CD4-positive, alpha-beta T cell (primary cell): Measurements from ENCODE around the gene SDF4. TPM values are rescaled to one million over a fixed set of nuclear protein-coding genes. Genes with fewer than 3 reads are reported as not detected.

Experiments used
- ATAC-seq: fragments of 200-7000 bp; cut with Tn5 transposase; one replicate; pipeline ENCODE4 v1.10.0; 2022; ENCODE audit warnings: mild to moderate bottlenecking; ENCODE audit not compliant: poor library complexity
- CTCF ChIA-PET: fragments of 350-600 bp; sonication (Branson Sonifier 250); formaldehyde crosslinking; loops from one replicate; lab custom pipeline; 2021; ENCODE audit warnings: antibody characterized with exemption, inconsistent platforms; lab: Charles Lee
- POLR2A ChIA-PET: fragments of 350-600 bp; sonication (Branson Sonifier 250); formaldehyde crosslinking; loops from one replicate; lab custom pipeline; 2021; ENCODE audit warnings: antibody characterized with exemption, inconsistent platforms; lab: Charles Lee
- DNase-seq, 14 experiments: peaks; one replicate each; pipeline ENCODE4 v3.0.0-alpha.2; 2013 to 2020; ENCODE audit warnings: mixed read lengths in 2 of 14
- H3K27ac ChIP-seq, 2 donors: one replicate each; pipeline versions ENCODE4 v1.5.1 to v1.7.0; 2013; ENCODE audit warnings: low read length in 2 of 2, low read depth in 1 of 2, mild to moderate bottlenecking in 1 of 2
- H3K27me3 ChIP-seq, 2 experiments: 1 replicate in 1 of 2; 2 replicates in 1 of 2; pipeline versions ENCODE4 v1.6.1 to v1.7.0; 2013; ENCODE audit warnings: low read length in 2 of 2, control low read depth in 1 of 2, mild to moderate bottlenecking in 1 of 2, moderate library complexity in 1 of 2; ENCODE audit not compliant: insufficient read depth in 2 of 2, control insufficient read depth in 1 of 2
- H3K36me3 ChIP-seq: one replicate; pipeline ENCODE4 v1.6.1; 2013; ENCODE audit warnings: low read length, control low read depth; ENCODE audit not compliant: insufficient read depth
- H3K4me1 ChIP-seq: one replicate; pipeline ENCODE4 v1.6.1; 2013; ENCODE audit warnings: low read length, control low read depth; ENCODE audit not compliant: insufficient read depth
- H3K4me3 ChIP-seq: one replicate; pipeline ENCODE4 v1.5.1; 2013; ENCODE audit warnings: mild to moderate bottlenecking, low read length, moderate library complexity
- H3K9me3 ChIP-seq, 2 experiments: 1 replicate in 1 of 2; 2 replicates in 1 of 2; pipeline versions ENCODE4 v1.6.1 to v1.7.0; 2013; ENCODE audit warnings: low read length in 2 of 2, mild to moderate bottlenecking in 2 of 2, control low read depth in 1 of 2, moderate library complexity in 1 of 2; ENCODE audit not compliant: control insufficient read depth in 1 of 2, insufficient read depth in 1 of 2
- H3K27ac Mint-ChIP-seq: one replicate; pipeline ENCODE4 v1.8.0; 2020; ENCODE audit warnings: mixed read lengths
- H3K27me3 Mint-ChIP-seq: one replicate; pipeline ENCODE4 v1.8.0; 2021; ENCODE audit warnings: mixed read lengths
- H3K36me3 Mint-ChIP-seq: one replicate; pipeline ENCODE4 v1.8.0; 2021; ENCODE audit warnings: low read depth, mixed read lengths
- H3K4me1 Mint-ChIP-seq: one replicate; pipeline ENCODE4 v1.8.0; 2021; ENCODE audit warnings: low read depth, mixed read lengths
- H3K4me3 Mint-ChIP-seq: one replicate; pipeline ENCODE4 v1.8.0; 2020; ENCODE audit warnings: mild to moderate bottlenecking, mixed read lengths
- H3K9me3 Mint-ChIP-seq: one replicate; pipeline ENCODE4 v1.8.0; 2020; ENCODE audit warnings: mixed read lengths
- CTCF ChIP-seq: fragments of 200-600 bp; IDR thresholded peaks from one replicate; pipeline ENCODE4 v1.8.0; 2022; ENCODE audit warnings: antibody characterized with exemption, mild to moderate bottlenecking
- intact Hi-C, 2 experiments: fragments of 100-400 bp; cut with DNase I in 1 of 2; cut with micrococcal nuclease in 1 of 2; formaldehyde crosslinking; loops; one replicate each; pipeline versions ENCODE4 v1.15.1 to v1.9.0; 2023 to 2025; cut with DNase I, micrococcal nuclease
- total RNA-seq, 174 experiments: library from RNA in 2 of 174; stranded (reverse) in 2 of 174; gene quantifications; one replicate each; pipeline ENCODE4 v1.2.3 and lab custom pipeline; 2021 to 2026

SDF4 gene
- total RNA-seq, 2 experiments from 2014 or later: 66.3 to 71.0 TPM

GRCh38 chr1:1225913-1226312 lies 5.9 kb downstream of the SDF4 start:
- Mint-ChIP-seq H3K9me3 (no peaks in the 10 kb centered on the region), H3K4me3 (peak overlapping the region; percentile 58), H3K27ac (no peak overlapping the region), H3K36me3 (peaks cover 72% of the 10 kb centered on the region), H3K27me3 (no peaks in the 10 kb centered on the region), H3K4me1 (peaks cover 18% of the 10 kb centered on the region)
- POLR2A ChIA-PET: no interaction called here
- H3K9me3 ChIP-seq: no peaks in the 10 kb centered on the region
- no peaks in the 10 kb centered on the region for H3K27me3 ChIP-seq
- CTCF ChIA-PET: no interaction called here
- no peak overlapping the region for H3K27ac ChIP-seq
- H3K4me3 ChIP-seq: no peak overlapping the region
- no peak for DNase-seq
- no peak for TF ChIP-seq CTCF
- H3K36me3 ChIP-seq: peaks cover 73% of the 10 kb centered on the region
- no peak for ATAC-seq
- intact Hi-C loops: no loop called here
- H3K4me1 ChIP-seq: peaks cover 47% of the 10 kb centered on the region

GRCh38 chr1:1225238-1225845 lies 6.5 kb downstream of the SDF4 start:
- Mint-ChIP-seq H3K9me3 (no peaks in the 10 kb centered on the region), H3K4me1 (peaks cover 13% of the 10 kb centered on the region), H3K4me3 (no peak overlapping the region), H3K27ac (no peak overlapping the region), H3K36me3 (peaks cover 74% of the 10 kb centered on the region), H3K27me3 (no peaks in the 10 kb centered on the region)
- DNase-seq (no peak), ATAC-seq (no peak)
- H3K36me3 ChIP-seq: peaks cover 79% of the 10 kb centered on the region
- TF ChIP-seq CTCF: no peak
- H3K4me1 ChIP-seq: peaks cover 42% of the 10 kb centered on the region
- no peaks in the 10 kb centered on the region for H3K9me3 ChIP-seq
- ChIA-PET CTCF (no interaction called here), POLR2A (no interaction called here)
- intact Hi-C loops: no loop called here
- no peaks in the 10 kb centered on the region for H3K27me3 ChIP-seq
- no peak overlapping the region for H3K4me3 ChIP-seq
- no peak overlapping the region for H3K27ac ChIP-seq

GRCh38 chr1:1223891-1224290 lies 7.9 kb downstream of the SDF4 start:
- no peak overlapping the region for H3K27ac ChIP-seq
- H3K4me3 ChIP-seq: no peak overlapping the region
- no peaks in the 10 kb centered on the region for H3K27me3 ChIP-seq
- intact Hi-C loops: no loop called here
- H3K9me3 Mint-ChIP-seq: no peaks in the 10 kb centered on the region
- peak overlapping the region; percentile 25 for H3K4me3 Mint-ChIP-seq
- peaks cover 87% of the 10 kb centered on the region for H3K36me3 ChIP-seq
- H3K27me3 Mint-ChIP-seq: no peaks in the 10 kb centered on the region
- no peak overlapping the region for H3K27ac Mint-ChIP-seq
- DNase-seq: no peak
- no peaks in the 10 kb centered on the region for H3K9me3 ChIP-seq
- H3K4me1 ChIP-seq: peaks cover 43% of the 10 kb centered on the region
- no peak for ATAC-seq
- ChIA-PET POLR2A (no interaction called here), CTCF (no interaction called here)
- TF ChIP-seq CTCF: no peak
- H3K4me1 Mint-ChIP-seq: peaks cover 13% of the 10 kb centered on the region
- H3K36me3 Mint-ChIP-seq: peaks cover 77% of the 10 kb centered on the region
